GM23338 (cell line): ENCODE measurements around the gene TCP11. TPM values are rescaled to one million over a fixed set of nuclear protein-coding genes. Genes with fewer than 3 reads are reported as not detected.

Experiments used
- ATAC-seq: fragments of 200-7000 bp; cut with Tn5 transposase; 3 replicates; pipeline ENCODE4 v1.9.1; 2020
- DNase-seq: peaks from one replicate; pipeline ENCODE4 v3.0.0-alpha.2; 2015; ENCODE audit warnings: low spot score
- H2AFZ ChIP-seq: fragments of 200-600 bp; sonication (generic); 2 replicates; pipeline ENCODE4 v1.8.0; 2016; ENCODE audit warnings: antibody characterized with exemption, mild to moderate bottlenecking, moderate library complexity
- H3F3A ChIP-seq: fragments of 200-600 bp; sonication (generic); replicated peaks from 2 replicates; pipeline ENCODE4 v1.8.0; 2017; ENCODE audit warnings: antibody characterized with exemption, mixed run types, low read depth
- H3K27ac ChIP-seq: fragments of 200-600 bp; sonication (generic); 2 replicates; pipeline ENCODE4 v1.6.1; 2016; ENCODE audit warnings: low read depth
- H3K27me3 ChIP-seq: fragments of 200-600 bp; sonication (generic); 2 replicates; pipeline ENCODE4 v1.8.0; 2016; ENCODE audit warnings: mild to moderate bottlenecking, mixed run types, moderate library complexity; ENCODE audit not compliant: insufficient read depth
- H3K36me3 ChIP-seq: fragments of 200-600 bp; sonication (generic); 2 replicates; pipeline ENCODE4 v1.8.0; 2016; ENCODE audit warnings: mild to moderate bottlenecking; ENCODE audit not compliant: insufficient read depth
- H3K4me1 ChIP-seq: fragments of 200-600 bp; sonication (generic); 2 replicates; pipeline ENCODE4 v1.8.0; 2016; ENCODE audit warnings: mild to moderate bottlenecking, moderate library complexity; ENCODE audit not compliant: insufficient read depth
- H3K4me2 ChIP-seq: fragments of 200-600 bp; sonication (generic); 2 replicates; pipeline ENCODE4 v1.7.1; 2017; ENCODE audit warnings: mixed run types
- H3K4me3 ChIP-seq: fragments of 200-600 bp; sonication (generic); 2 replicates; pipeline ENCODE4 v1.6.1; 2016; ENCODE audit warnings: mixed run types
- H3K79me2 ChIP-seq: fragments of 200-600 bp; sonication (generic); replicated peaks from 2 replicates; pipeline ENCODE4 v1.8.0; 2017; ENCODE audit warnings: mild to moderate bottlenecking; ENCODE audit not compliant: insufficient read depth
- H3K9me2 ChIP-seq: fragments of 200-600 bp; sonication (generic); 2 replicates; pipeline ENCODE4 v1.8.0; 2017; ENCODE audit not compliant: insufficient read depth
- H4K20me1 ChIP-seq: fragments of 200-600 bp; sonication (generic); replicated peaks from 2 replicates; pipeline ENCODE4 v1.8.0; 2017; ENCODE audit warnings: mild to moderate bottlenecking; ENCODE audit not compliant: insufficient read depth
- H3K27ac Mint-ChIP-seq: 2 replicates; pipeline ENCODE4 v1.8.0; 2020; ENCODE audit warnings: inconsistent platforms, mild to moderate bottlenecking, moderate library complexity, mixed read lengths
- H3K27me3 Mint-ChIP-seq: 3 replicates; pipeline ENCODE4 v1.8.0; 2022; ENCODE audit warnings: low read depth, mild to moderate bottlenecking, moderate library complexity, mixed read lengths, inconsistent platforms; ENCODE audit not compliant: insufficient read depth, poor library complexity
- H3K36me3 Mint-ChIP-seq: 3 replicates; pipeline ENCODE4 v1.8.0; 2021; ENCODE audit warnings: low read depth, mild to moderate bottlenecking, inconsistent platforms, moderate library complexity, mixed read lengths
- H3K4me1 Mint-ChIP-seq: 3 replicates; pipeline ENCODE4 v1.8.0; 2020; ENCODE audit warnings: mild to moderate bottlenecking, inconsistent platforms, mixed read lengths
- H3K4me3 Mint-ChIP-seq: 3 replicates; pipeline ENCODE4 v1.8.0; 2021; ENCODE audit warnings: moderate library complexity, mild to moderate bottlenecking, inconsistent platforms, mixed read lengths
- H3K9me3 Mint-ChIP-seq: 3 replicates; pipeline ENCODE4 v1.8.0; 2020; ENCODE audit warnings: moderate library complexity, mild to moderate bottlenecking, inconsistent platforms, mixed read lengths
- CREB1 ChIP-seq: fragments of 250-450 bp; sonication (Bioruptor Pico); IDR thresholded peaks from 2 replicates; pipeline ENCODE4 v1.5.0; 2020; ENCODE audit warnings: low read depth, mild to moderate bottlenecking, moderate library complexity
- CTCF ChIP-seq, 2 experiments: fragments of 200-600 bp in 1 of 2; sonication (generic) in 1 of 2; conservative IDR thresholded peaks; 2 replicates each; pipeline versions ENCODE4 v1.5.1 to v1.6.1; 2016 to 2017; ENCODE audit warnings: antibody characterized with exemption in 2 of 2, low read depth in 2 of 2, mild to moderate bottlenecking in 2 of 2, moderate library complexity in 1 of 2
- ETS1 ChIP-seq: IDR thresholded peaks from 2 replicates; pipeline ENCODE4 v1.6.1; 2016; ENCODE audit warnings: antibody characterized with exemption
- EZH2 ChIP-seq: fragments of 200-600 bp; sonication (generic); IDR thresholded peaks from one replicate; pipeline ENCODE4 v1.8.0; 2017; ENCODE audit warnings: antibody characterized with exemption, mild to moderate bottlenecking, low read depth; ENCODE audit not compliant: unreplicated experiment
- EZH2phosphoT487 ChIP-seq: fragments of 200-600 bp; sonication (generic); IDR thresholded peaks from one replicate; pipeline ENCODE4 v1.8.1; 2018; ENCODE audit warnings: antibody characterized with exemption; ENCODE audit not compliant: unreplicated experiment
- JUNB ChIP-seq: IDR thresholded peaks from one replicate; pipeline ENCODE4 v1.6.1; 2016; ENCODE audit warnings: antibody characterized with exemption; ENCODE audit not compliant: unreplicated experiment
- NANOG ChIP-seq: IDR thresholded peaks from 2 replicates; pipeline ENCODE4 v1.6.1; 2016; ENCODE audit warnings: antibody characterized with exemption, borderline replicate concordance
- REST ChIP-seq: IDR thresholded peaks from one replicate; pipeline ENCODE4 v1.6.1; 2018; ENCODE audit warnings: antibody characterized with exemption; ENCODE audit not compliant: unreplicated experiment
- STAT1 ChIP-seq: IDR thresholded peaks from one replicate; pipeline ENCODE4 v1.6.1; 2016; ENCODE audit warnings: antibody characterized with exemption; ENCODE audit not compliant: unreplicated experiment
- ZNF331 ChIP-seq: fragments of 250-450 bp; sonication (Bioruptor Pico); IDR thresholded peaks from 2 replicates; pipeline ENCODE4 v1.5.0; 2020; ENCODE audit warnings: low read depth, mild to moderate bottlenecking, moderate library complexity
- polyA plus RNA-seq: library from polyadenylated mRNA; unstranded; fragments of >200 nt; fragmentation: Nextera tagmentation; extraction: Ambion mirVana; gene quantifications from 2 replicates; pipeline ENCODE4 v1.2.1, GENCODE V29; 2016
- total RNA-seq: library from RNA; depleted of rRNA; stranded (reverse); fragments of >200 nt; shearing (Covaris generic); gene quantifications from 2 replicates; pipeline ENCODE4 v1.2.3, GENCODE V29; 2014

Gene TCP11
- total and polyA plus RNA-seq, 2 experiments from 2014 or later, result not detected

GRCh38 chr6:35181933-35182612, 40.9 kb upstream of the TCP11 start:
- Mint-ChIP-seq H3K4me3 (no peak overlapping the region), H3K36me3 (no peaks in the 10 kb centered on the region), H3K4me1 (peaks cover 15% of the 10 kb centered on the region), H3K27ac (no peak overlapping the region), H3K9me3 (no peaks in the 10 kb centered on the region), H3K27me3 (peaks cover 9% of the 10 kb centered on the region)
- Histone ChIP-seq H3K27ac (no peak overlapping the region), H2AFZ (peak overlapping the region; percentile 96), H3F3A (peaks cover 8% of the 10 kb centered on the region; the same call in 1 of the 2 replicates), H3K79me2 (no peaks in the 10 kb centered on the region), H3K36me3 (no peaks in the 10 kb centered on the region), H3K4me3 (peak overlapping the region; percentile 47; the same call in 1 of the 2 replicates), H3K27me3 (peaks cover 27% of the 10 kb centered on the region), H3K4me2 (peak overlapping the region; percentile 74), H3K4me1 (no peaks in the 10 kb centered on the region; the same call in 1 of the 2 replicates), H4K20me1 (no peaks in the 10 kb centered on the region; the same call in 1 of the 2 replicates), H3K9me2 (no peaks in the 10 kb centered on the region)
- TF ChIP-seq EZH2phosphoT487, result no peak
- TF ChIP-seq REST, result no peak
- no peak for TF ChIP-seq ETS1
- no peak for TF ChIP-seq STAT1
- no peak for TF ChIP-seq ZNF331 (CRISPR knock-in tag)
- no peak for TF ChIP-seq JUNB
- no peak for TF ChIP-seq CTCF (conservative IDR thresholded peaks at IDR 0.05; ENCODE audit: low read depth in 2 of 2)
- no peak for TF ChIP-seq NANOG
- TF ChIP-seq EZH2, result no peak
- TF ChIP-seq CREB1 (CRISPR knock-in tag), result no peak
- peak; percentile 73 for DNase-seq
- peak; percentile 78 for ATAC-seq
